Lower leg skin (tissue), 4 donors: ENCODE data around the gene TENM4. TPM values are rescaled to one million over a fixed set of nuclear protein-coding genes. Genes with fewer than 3 reads are reported as not detected.

ENCODE experiments used
- DNase-seq, 2 donors: peaks; one replicate each; pipeline ENCODE4 v3.0.0-alpha.2; 2019; ENCODE audit warnings: low spot score in 2 of 2
- H3K4me3 ChIP-seq: fragments of 200-600 bp; sonication (generic); 2 replicates; pipeline ENCODE4 v1.5.1; 2017; ENCODE audit warnings: mild to moderate bottlenecking, low read depth; ENCODE audit not compliant: poor library complexity, severe bottlenecking
- POLR2A ChIP-seq, 2 donors: fragments of 450-650 bp; IDR thresholded peaks; one replicate each; pipeline ENCODE4 v1.6.1; 2016 to 2017; ENCODE audit warnings: antibody characterized with exemption in 2 of 2, mild to moderate bottlenecking in 1 of 2, moderate library complexity in 1 of 2
- WGBS, 2 donors: methylation state at CpG; one replicate each; pipeline ENCODE4 v1.1.5; 2018; 5-methylcytosine and 5-hydroxymethylcytosine counted together
- intact Hi-C: fragments of 100-400 bp; cut with DNase I; formaldehyde crosslinking; loops from one replicate; pipeline ENCODE4 v1.15.0; 2023; ENCODE audit warnings: low total_unique reads
- total RNA-seq, 4 donors: library from RNA; depleted of rRNA; stranded (reverse); fragments of >200 nt; gene quantifications; one replicate each; pipeline ENCODE4 v1.1.0, GENCODE V29; 2016
- TF ChIP-seq, protein P1 (sequence below), 3 donors: fragments of 450-650 bp; IDR thresholded peaks; one replicate each; pipeline ENCODE4 v1.5.1; 2016; ENCODE audit warnings: antibody characterized with exemption in 3 of 3, mild to moderate bottlenecking in 3 of 3, moderate library complexity in 2 of 3

TENM4 gene
- total RNA-seq, 4 donors from 2014 or later, result 34.4 to 41.1 (median 36.6) TPM

DNA sequence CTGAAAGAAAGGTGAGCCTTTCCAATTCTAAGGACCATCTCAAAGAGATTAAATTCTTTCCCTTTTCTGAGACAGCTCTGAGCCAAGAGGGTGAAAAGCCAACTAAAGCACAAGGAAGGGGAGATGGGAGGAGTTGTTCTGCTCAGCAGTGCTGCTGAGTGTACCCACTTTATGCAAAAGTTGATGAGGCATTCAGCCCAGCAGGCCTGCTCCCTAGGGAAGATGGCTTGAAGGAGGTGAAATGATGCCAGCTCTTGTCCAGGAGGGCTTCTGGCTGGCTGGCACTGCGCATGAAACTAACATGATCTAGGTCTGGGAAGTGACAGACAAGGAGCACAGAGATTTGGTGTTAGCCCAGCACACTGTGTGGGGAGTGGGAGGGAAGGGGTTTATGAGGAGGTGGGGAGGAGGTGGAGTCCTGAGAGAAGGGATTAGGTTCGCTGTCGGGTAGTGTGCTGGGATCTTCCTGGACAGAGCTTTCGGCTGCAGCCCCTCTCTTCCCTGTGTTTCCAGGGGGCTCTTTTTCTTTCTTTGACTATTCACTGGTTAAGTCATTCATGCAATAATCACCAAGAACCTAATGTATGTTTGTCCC is 640.6 kb downstream of the TENM4 start:
- TF ChIP-seq POLR2A (IDR thresholded peaks at IDR 0.05), result no peak
- TF ChIP-seq, protein P1, sequence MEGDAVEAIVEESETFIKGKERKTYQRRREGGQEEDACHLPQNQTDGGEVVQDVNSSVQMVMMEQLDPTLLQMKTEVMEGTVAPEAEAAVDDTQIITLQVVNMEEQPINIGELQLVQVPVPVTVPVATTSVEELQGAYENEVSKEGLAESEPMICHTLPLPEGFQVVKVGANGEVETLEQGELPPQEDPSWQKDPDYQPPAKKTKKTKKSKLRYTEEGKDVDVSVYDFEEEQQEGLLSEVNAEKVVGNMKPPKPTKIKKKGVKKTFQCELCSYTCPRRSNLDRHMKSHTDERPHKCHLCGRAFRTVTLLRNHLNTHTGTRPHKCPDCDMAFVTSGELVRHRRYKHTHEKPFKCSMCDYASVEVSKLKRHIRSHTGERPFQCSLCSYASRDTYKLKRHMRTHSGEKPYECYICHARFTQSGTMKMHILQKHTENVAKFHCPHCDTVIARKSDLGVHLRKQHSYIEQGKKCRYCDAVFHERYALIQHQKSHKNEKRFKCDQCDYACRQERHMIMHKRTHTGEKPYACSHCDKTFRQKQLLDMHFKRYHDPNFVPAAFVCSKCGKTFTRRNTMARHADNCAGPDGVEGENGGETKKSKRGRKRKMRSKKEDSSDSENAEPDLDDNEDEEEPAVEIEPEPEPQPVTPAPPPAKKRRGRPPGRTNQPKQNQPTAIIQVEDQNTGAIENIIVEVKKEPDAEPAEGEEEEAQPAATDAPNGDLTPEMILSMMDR (IDR thresholded peaks at IDR 0.05), result no peak
- intact Hi-C loops, result no loop called here
- DNase-seq, result no peak
- H3K4me3 ChIP-seq, result no peak overlapping the region
- WGBS, 2 donors, result 79 to 95% methylated on average over 4 of the region's 4 CpGs

DNA sequence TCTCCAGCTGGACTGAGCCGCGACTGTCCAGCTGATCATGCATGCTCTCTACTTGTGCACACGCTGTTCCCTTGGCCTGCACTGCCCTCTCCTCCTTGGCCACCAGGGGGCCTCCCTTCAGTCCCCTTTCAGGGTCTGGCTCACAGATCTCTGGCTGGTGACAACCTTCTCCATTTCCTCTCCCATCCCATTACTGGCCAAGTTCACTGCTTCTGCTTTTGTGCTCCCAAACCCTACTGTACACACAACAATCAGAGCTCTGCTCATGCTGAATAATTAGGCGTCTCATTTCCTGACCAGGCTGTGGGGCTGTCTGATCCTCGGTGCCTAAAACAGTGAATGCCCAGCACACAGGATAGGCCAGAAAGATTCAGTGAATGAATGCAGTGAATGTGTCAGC is 642.2 kb downstream of the TENM4 start:
- 53 to 57% methylated on average over 5 of the region's 5 CpGs for WGBS, 2 donors
- intact Hi-C loops, result no loop called here
- TF ChIP-seq, protein P1 (IDR thresholded peaks at IDR 0.05), result no peak
- TF ChIP-seq POLR2A (IDR thresholded peaks at IDR 0.05), result no peak
- DNase-seq, result peak; percentile 61 to 92
- H3K4me3 ChIP-seq, result no peak overlapping the region

DNA sequence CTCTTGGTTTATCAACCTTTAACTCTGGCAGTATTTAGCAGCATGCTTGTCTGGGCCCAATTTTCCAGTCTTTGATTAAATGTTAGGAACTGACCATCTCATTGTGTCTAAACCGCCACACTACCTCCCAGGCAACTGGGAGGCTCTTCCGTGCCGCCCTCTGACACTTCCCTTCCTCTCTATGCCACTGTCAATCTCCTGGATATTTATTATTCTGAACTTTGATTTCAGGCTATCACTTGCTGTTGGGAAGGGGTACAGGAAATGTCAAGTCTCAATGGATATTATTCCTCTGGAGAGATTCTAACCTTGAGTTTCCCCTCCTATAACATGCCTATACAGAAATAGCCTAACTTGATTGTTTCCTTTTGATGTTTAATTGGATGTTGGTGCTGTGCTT is 643.3 kb downstream of the TENM4 start:
- WGBS, 2 donors, result 79 to 84% methylated on average over 3 of the region's 3 CpGs
- no peak for TF ChIP-seq POLR2A (IDR thresholded peaks at IDR 0.05)
- TF ChIP-seq, protein P1 (IDR thresholded peaks at IDR 0.05), result no peak
- DNase-seq, result no peak
- H3K4me3 ChIP-seq, result no peak overlapping the region
- intact Hi-C loops, result no loop called here

DNA sequence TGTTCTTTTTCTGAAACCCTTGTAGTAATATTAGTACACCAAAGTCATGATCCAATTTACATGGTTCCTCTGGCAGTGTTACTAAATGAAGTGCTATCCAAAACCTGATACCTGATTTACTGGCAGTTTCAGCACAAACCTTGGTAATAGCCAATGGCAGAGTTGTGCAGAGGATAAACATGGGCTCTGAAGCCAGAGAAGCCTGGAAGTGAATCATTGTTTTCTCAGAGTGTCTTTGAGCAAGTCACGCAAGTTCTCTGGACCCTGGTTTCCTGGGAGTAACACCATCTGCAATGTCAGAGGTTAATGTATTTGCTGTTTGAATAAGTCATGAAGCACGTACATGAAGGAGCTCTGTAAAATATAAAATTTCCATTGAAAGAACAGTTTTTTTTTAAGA is 643.9 kb downstream of the TENM4 start:
- TF ChIP-seq, protein P1 (IDR thresholded peaks at IDR 0.05), result no peak
- no peak for TF ChIP-seq POLR2A (IDR thresholded peaks at IDR 0.05)
- DNase-seq, result no peak
- intact Hi-C loops, result no loop called here
- no peak overlapping the region for H3K4me3 ChIP-seq
- 75 to 81% methylated on average over 2 of the region's 2 CpGs for WGBS, 2 donors

DNA sequence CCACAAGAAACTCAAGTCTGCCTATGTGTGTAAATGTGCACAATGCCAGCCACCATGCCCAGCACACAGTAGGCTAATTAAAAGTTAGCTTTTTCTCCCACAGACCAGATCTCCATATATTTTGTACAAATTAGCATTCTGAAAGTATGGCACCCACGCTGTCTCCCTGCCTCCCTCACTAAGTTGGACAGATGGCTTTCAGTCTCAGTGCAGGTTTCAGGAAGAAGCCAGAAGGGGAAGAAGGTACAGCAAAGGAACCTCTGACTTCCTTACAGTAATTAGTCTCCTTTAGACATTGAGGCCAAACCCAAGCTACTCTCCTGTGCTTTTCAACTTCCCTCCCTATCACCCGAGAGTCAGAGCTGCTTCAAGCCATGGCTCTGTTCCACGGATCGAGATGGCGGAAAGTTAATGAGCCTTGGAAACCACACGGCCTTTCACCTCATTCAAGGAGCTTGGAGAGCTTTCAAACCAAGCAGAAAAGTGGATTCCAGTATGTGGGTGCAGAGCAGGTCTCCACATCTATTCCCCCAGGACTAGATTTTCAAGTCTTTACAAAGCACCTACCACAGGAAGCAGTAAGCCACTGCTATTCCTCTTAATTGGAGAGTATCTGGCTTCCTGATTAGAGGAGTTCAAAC is 645.1 kb downstream of the TENM4 start:
- H3K4me3 ChIP-seq, result no peak overlapping the region
- WGBS, 2 donors, result 53 to 67% methylated on average over 6 of the region's 6 CpGs
- no peak for DNase-seq
- intact Hi-C loops, result no loop called here
- no peak for TF ChIP-seq POLR2A (IDR thresholded peaks at IDR 0.05)
- TF ChIP-seq, protein P1 (IDR thresholded peaks at IDR 0.05), result no peak

DNA sequence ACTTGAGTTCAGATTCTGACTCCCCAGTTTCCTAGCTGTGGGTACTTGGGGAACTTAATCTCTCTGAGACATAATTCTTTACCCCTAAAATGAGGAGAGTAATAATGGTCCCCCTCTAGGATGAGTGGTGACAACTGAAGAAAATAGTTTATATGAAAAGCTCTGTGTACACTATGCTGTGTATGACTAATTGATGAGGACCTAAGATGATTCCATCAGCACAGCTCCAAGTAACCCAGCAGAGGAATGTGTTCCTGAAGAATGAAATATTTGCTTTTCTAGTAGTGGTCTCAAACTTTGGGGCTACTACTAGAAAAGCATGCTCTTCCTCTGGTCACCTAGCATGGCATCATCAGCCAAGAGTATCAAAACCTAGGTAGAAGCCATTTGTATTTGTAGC is 648.9 kb downstream of the TENM4 start:
- no peak for DNase-seq
- TF ChIP-seq, protein P1 (IDR thresholded peaks at IDR 0.05), result no peak
- TF ChIP-seq POLR2A (IDR thresholded peaks at IDR 0.05), result no peak
- H3K4me3 ChIP-seq, result no peak overlapping the region
- intact Hi-C loops, result no loop called here
